ENCODE measurements around the gene RNF220.

Gene RNF220

GRCh38 chr1:44389437-44389836 is 15.6 kb upstream of the RNF220 start:
- H3K4me1 ChIP-seq (ENCODE audit: insufficient read depth, low read length) = no peaks in the 10 kb centered on the region
- H3K36me3 ChIP-seq (ENCODE audit: insufficient read depth, low read length) = no peaks in the 10 kb centered on the region
- no peak overlapping the region for H3K9ac ChIP-seq (ENCODE audit: low read depth, low read length)
- H3K9me3 ChIP-seq (ENCODE audit: control insufficient read depth, insufficient read depth, low read length) = no peaks in the 10 kb centered on the region

- H3K4me1 ChIP-seq (ENCODE audit: insufficient read depth, low read length) = no peaks in the 10 kb centered on the region
- no peaks in the 10 kb centered on the region for H3K9me3 ChIP-seq (ENCODE audit: control insufficient read depth, insufficient read depth, low read length)
- H3K36me3 ChIP-seq (ENCODE audit: insufficient read depth, low read length) = no peaks in the 10 kb centered on the region
- no peak overlapping the region for H3K9ac ChIP-seq (ENCODE audit: low read depth, low read length)
Observed at GRCh38 chr1:44390277-44390676, 14.8 kb upstream of the RNF220 start.

- Histone ChIP-seq H3K9me3 (ENCODE audit: control insufficient read depth, insufficient read depth, low read length) (no peaks in the 10 kb centered on the region), H3K9ac (ENCODE audit: low read depth, low read length) (no peak overlapping the region), H3K36me3 (ENCODE audit: insufficient read depth, low read length) (no peaks in the 10 kb centered on the region), H3K4me1 (ENCODE audit: insufficient read depth, low read length) (no peaks in the 10 kb centered on the region)
Observed at GRCh38 chr1:44401256-44402228, 3.5 kb upstream of the RNF220 start.

DNA sequence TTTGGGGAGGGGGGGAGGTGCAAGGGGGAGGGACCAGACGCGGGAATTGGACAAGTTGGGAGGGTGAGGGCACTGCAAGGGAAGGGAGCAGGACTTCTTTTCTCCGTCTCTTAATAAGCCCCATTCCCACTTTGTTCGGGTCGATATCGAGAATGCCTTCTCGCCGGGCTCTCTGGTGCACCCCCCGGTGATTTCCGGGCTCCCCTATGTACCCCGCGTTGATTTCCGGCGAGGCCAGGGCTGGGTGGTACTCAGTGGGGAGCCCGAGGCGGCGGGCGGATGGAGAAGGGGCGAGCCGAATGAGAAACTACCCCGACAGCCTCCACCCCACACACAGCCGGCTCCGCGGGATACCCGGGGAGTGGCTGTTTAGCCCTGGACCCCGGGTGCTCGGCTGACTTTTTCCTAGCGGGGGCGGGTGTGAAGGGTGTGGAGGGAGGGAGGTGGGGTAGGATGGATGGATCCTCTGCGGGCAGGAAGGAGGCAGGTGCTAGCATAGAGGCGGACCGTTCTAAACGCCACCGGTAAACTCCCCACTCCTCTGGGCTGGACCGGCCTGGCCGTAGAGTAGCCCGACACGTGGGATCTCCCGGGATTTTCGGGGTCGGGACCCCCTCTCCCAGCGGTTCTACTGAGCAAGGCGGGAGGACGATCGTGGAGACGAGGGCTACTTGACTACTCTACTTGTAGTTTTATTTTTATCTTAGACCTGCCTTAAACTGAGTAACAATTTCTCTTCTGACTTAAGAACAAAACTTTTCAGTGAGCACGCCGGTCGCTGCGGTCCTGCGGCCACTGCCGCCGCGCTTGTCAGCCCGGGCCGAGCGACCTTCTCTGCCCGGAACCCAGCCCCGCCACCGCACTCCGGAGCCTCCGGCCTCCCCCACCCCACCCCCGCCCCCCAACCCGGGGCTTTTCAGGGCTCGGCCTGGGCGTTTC is 1.0 kb downstream of the RNF220 start:
- peak overlapping the region; percentile 72; the same call in 1 of the 2 replicates for H3K9ac ChIP-seq (ENCODE audit: low read depth, low read length)
- no peaks in the 10 kb centered on the region for H3K36me3 ChIP-seq (ENCODE audit: insufficient read depth, low read length)
- peaks cover 7% of the 10 kb centered on the region; the same call in 1 of the 2 replicates for H3K4me1 ChIP-seq (ENCODE audit: insufficient read depth, low read length)

DNA sequence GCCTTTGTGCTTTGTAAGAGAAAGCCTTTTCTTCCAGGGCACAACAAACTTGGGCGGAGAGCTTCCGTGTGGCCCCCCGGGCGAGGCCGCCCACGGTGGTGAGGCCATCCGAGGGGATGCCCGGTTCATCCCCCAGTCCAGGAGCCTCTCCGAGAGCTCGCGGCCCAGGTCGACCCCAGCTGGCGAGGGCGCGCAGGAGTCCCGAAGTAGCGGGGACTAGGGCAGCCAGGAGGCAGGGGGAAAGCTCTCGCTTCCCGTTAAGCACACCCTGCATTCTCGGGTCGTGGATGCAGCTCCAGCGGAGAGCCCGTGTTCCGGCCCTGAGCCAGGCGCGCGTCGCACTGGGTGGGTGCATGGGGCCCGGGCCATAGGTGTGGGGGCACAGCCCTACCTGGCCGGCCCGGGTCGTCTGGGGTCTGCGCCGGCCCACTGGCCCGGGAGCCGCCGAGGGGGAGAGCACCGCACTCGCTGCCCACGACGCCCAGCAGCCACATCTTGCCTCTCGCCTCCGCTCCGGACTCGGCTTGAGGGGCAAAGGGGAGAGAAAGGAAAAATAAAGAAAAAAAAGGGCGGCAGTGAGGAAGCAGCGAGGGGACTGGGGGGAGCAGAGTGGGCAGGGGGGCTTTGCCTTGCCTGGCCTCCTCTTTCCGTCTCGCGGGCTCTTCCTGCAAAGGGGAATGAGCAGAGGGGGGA is 1.8 kb downstream of the RNF220 start:
- peak overlapping the region; percentile 54; the same call in 1 of the 2 replicates for H3K9ac ChIP-seq (ENCODE audit: low read depth, low read length)
- H3K36me3 ChIP-seq (ENCODE audit: insufficient read depth, low read length) = no peaks in the 10 kb centered on the region
- no peaks in the 10 kb centered on the region for H3K9me3 ChIP-seq (ENCODE audit: control insufficient read depth, insufficient read depth, low read length)
- peaks cover 7% of the 10 kb centered on the region; the same call in 1 of the 2 replicates for H3K4me1 ChIP-seq (ENCODE audit: insufficient read depth, low read length)

More for the DNA sequence above, 1.0 kb downstream of the RNF220 start:
- H3K9me3 ChIP-seq (ENCODE audit: control insufficient read depth, insufficient read depth, low read length) = no peaks in the 10 kb centered on the region

DNA sequence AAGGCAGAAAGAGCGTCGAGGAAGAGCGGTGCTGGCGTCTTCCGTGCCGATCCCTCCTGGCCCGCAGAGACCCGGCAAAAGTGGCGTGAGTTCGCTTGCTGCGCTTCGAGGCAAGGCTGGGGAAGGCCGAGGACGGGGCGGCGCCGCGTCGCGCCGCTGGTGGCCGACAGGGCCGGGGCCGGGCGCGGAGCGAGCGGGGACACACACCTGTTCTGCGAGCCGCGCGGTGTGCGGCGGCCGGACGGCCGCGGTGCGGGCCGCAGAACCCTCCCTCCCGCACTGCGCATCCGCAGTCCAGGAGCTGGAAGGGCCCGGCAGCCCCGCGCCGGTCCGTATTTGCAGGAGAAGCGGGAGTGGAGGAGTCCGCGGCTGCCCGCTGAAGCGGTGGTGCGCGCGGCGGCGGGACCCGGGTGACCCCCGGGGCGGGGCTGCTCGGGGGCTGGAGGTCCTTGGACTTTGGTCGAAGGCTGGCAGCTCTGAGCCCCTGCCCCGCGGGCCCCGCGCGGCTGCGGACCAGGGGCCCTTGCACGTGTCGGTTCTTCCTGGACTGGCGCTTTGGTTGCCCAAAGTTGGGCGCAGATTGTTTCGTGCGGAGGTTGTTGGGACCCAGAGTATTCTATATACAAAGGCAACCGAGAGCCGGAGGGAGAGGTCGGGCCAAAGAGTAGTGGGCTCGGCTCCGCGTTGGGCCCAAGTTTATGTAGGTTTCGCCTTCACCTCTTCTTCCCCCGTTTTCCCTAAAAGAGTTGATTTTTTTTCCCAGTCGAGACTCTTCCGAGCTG is 2.6 kb downstream of the RNF220 start:
- Histone ChIP-seq H3K9ac (ENCODE audit: low read depth, low read length) (peak overlapping the region; percentile 54; the same call in 1 of the 2 replicates), H3K9me3 (ENCODE audit: control insufficient read depth, insufficient read depth, low read length) (no peaks in the 10 kb centered on the region), H3K36me3 (ENCODE audit: insufficient read depth, low read length) (no peaks in the 10 kb centered on the region), H3K4me1 (ENCODE audit: insufficient read depth, low read length) (peaks cover 7% of the 10 kb centered on the region; the same call in 1 of the 2 replicates)

- no peaks in the 10 kb centered on the region for H3K36me3 ChIP-seq (ENCODE audit: insufficient read depth, low read length)
- peaks cover 7% of the 10 kb centered on the region; the same call in 1 of the 2 replicates for H3K4me1 ChIP-seq (ENCODE audit: insufficient read depth, low read length)
- peak overlapping the region; percentile 54; the same call in 1 of the 2 replicates for H3K9ac ChIP-seq (ENCODE audit: low read depth, low read length)
- H3K9me3 ChIP-seq (ENCODE audit: control insufficient read depth, insufficient read depth, low read length) = no peaks in the 10 kb centered on the region
Observed at GRCh38 chr1:44408212-44408582, 3.1 kb downstream of the RNF220 start.

DNA sequence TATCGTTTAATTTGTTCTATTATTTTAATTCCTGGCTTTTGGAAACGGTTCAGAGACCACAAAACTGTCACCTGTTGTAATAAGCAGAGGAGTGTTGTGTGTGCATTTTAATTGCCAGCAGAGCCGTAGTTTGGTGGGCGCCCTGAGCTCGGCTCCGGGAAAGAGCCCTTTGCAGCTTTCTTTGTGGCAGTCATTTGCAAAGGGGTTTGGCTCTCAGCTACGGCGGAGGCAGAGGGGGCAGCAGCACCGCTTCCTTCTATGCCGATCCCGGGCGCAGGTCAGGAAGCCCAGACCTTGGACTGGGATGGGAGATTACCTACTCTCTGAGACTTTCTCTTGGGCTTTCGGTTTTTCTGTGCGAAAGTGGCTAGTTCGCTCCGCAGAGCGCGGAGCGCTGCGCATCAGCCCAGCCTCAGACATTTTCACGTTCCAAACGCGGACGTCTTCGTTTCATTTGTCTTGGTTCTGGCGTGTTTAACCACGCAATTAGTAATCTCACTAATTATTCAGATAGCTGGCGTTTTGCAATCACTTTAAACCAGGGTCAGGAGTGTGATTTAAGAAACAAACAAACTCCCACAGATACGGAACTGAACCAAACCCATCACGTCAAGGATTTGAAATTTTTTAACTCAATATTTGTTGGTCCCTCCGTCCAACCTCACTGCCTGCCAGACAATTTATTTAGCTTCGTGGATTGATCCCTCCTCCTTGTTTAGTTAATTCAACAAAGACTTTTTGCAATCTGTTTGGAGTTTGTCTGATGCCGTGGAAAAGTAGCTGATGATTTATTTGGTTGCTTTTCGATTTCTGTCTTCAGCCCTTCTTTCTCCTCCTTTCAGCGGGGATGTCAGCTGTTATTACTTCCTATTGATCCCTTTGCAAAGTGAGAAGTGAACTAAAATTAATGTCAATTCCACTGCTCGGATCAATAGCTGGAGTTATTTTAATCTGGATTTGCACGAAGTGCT is 3.9 kb downstream of the RNF220 start:
- Histone ChIP-seq H3K4me1 (ENCODE audit: insufficient read depth, low read length) (peaks cover 7% of the 10 kb centered on the region; the same call in 1 of the 2 replicates), H3K9me3 (ENCODE audit: control insufficient read depth, insufficient read depth, low read length) (no peaks in the 10 kb centered on the region), H3K36me3 (ENCODE audit: insufficient read depth, low read length) (no peaks in the 10 kb centered on the region), H3K9ac (ENCODE audit: low read depth, low read length) (peak overlapping the region; percentile 54; the same call in 1 of the 2 replicates)

- no peaks in the 10 kb centered on the region for H3K9me3 ChIP-seq (ENCODE audit: control insufficient read depth, insufficient read depth, low read length)
- H3K9ac ChIP-seq (ENCODE audit: low read depth, low read length) = no peak overlapping the region
Observed at GRCh38 chr1:44409757-44410156, 4.7 kb downstream of the RNF220 start.

DNA sequence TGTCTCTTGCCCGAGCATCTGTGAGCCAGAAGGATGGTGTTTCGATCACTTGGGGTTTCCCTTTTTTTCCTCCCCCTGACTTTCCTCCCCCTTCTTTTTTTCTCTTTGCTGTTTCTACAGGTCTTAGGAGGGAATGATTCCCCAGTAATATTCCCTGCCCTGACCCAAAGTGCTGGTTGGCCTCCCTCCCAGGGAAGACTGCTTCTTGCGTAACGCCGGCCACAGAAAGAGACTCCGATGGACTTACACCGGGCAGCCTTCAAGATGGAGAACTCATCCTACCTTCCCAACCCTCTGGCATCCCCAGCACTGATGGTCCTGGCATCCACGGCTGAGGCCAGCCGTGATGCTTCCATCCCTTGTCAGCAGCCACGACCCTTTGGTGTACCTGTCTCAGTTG is 6.8 kb downstream of the RNF220 start:
- Histone ChIP-seq H3K36me3 (ENCODE audit: insufficient read depth, low read length) (no peaks in the 10 kb centered on the region), H3K9ac (ENCODE audit: low read depth, low read length) (no peak overlapping the region), H3K4me1 (ENCODE audit: insufficient read depth, low read length) (peaks cover 12% of the 10 kb centered on the region; the same call in 1 of the 2 replicates), H3K9me3 (ENCODE audit: control insufficient read depth, insufficient read depth, low read length) (no peaks in the 10 kb centered on the region)

More at GRCh38 chr1:44409757-44410156, 4.7 kb downstream of the RNF220 start:
- no peaks in the 10 kb centered on the region for H3K36me3 ChIP-seq (ENCODE audit: insufficient read depth, low read length)
- H3K4me1 ChIP-seq (ENCODE audit: insufficient read depth, low read length) = peaks cover 7% of the 10 kb centered on the region; the same call in 1 of the 2 replicates

DNA sequence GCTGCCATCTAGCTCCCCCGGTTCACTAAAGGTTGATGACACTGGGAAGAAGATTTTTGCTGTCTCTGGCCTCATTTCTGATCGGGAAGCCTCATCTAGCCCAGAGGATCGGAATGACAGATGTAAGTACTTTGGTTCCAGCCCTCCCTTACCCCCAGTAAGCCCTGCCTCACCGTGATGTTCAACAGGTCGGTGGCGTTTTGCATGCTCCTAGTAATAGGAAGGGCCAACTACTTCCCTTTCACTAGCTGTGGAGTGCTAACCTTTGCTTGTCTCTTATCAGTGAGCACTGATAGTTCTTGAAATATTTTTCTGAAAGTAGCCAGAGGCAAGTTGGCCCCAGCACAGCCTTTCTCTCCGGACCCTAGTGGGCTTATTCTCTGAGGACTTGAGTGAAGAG is 7.5 kb downstream of the RNF220 start:
- no peak overlapping the region for H3K9ac ChIP-seq (ENCODE audit: low read depth, low read length)
- peaks cover 16% of the 10 kb centered on the region; the same call in 1 of the 2 replicates for H3K4me1 ChIP-seq (ENCODE audit: insufficient read depth, low read length)
- H3K9me3 ChIP-seq (ENCODE audit: control insufficient read depth, insufficient read depth, low read length) = no peaks in the 10 kb centered on the region
- H3K36me3 ChIP-seq (ENCODE audit: insufficient read depth, low read length) = no peaks in the 10 kb centered on the region

GRCh38 chr1:44413740-44414139 is 8.7 kb downstream of the RNF220 start:
- Histone ChIP-seq H3K9me3 (ENCODE audit: control insufficient read depth, insufficient read depth, low read length) (no peaks in the 10 kb centered on the region), H3K36me3 (ENCODE audit: insufficient read depth, low read length) (no peaks in the 10 kb centered on the region)

More at GRCh38 chr1:44413740-44414139, 8.7 kb downstream of the RNF220 start:
- Histone ChIP-seq H3K4me1 (ENCODE audit: insufficient read depth, low read length) (peaks cover 16% of the 10 kb centered on the region; the same call in 1 of the 2 replicates), H3K9ac (ENCODE audit: low read depth, low read length) (no peak overlapping the region)

Measured in ES-I3 (cell line).